GM19099 (cell line): ENCODE data around the gene ABCC8.

ENCODE experiments used
- POLR2A ChIP-seq: IDR thresholded peaks from 3 replicates; pipeline ENCODE4 v1.6.1; 2011; ENCODE audit warnings: low read depth; ENCODE audit not compliant: insufficient read length; ENCODE audit errors: extremely low read depth

Gene ABCC8

DNA sequence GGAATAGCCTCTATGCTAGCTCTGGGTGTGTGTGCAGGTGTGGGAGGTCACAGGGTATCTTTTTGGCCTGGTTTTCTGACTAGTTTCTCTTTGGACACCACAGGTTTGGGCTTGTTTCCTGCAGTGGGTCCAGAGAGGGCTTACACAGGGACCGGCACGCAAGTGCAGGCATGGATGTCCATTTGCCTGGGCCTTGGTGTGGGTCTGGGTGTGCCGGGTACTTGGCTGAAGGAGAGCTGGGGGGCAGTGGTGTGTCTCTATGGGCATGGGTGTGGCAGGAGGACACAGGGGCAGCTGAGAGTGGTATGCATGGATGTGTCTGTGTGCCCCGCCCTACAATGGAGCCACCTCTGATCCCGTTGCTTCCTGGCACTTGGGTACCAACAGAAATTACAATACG, 80.7 kb downstream of the ABCC8 start:
- no peak for TF ChIP-seq POLR2A

DNA sequence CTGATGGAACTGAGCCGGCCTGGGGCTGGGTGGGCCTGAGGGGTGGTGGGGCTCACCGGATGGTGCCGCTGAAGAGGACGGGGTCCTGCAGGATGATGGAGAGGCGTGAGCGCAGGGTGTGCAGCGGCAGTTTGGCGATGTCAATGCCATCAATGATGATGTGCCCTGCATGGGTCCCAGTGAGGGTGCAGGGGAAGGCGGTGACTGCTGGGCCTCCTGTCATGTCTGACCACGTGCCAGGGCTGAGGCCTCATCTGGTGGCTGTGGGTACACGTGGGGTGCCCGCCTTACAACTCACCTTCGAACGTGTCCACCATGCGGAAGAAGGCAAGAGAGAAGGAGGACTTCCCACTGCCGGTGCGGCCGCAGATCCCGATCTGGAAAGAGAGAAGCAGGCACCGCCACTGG, 81.1 kb downstream of the ABCC8 start:
- no peak for TF ChIP-seq POLR2A

DNA sequence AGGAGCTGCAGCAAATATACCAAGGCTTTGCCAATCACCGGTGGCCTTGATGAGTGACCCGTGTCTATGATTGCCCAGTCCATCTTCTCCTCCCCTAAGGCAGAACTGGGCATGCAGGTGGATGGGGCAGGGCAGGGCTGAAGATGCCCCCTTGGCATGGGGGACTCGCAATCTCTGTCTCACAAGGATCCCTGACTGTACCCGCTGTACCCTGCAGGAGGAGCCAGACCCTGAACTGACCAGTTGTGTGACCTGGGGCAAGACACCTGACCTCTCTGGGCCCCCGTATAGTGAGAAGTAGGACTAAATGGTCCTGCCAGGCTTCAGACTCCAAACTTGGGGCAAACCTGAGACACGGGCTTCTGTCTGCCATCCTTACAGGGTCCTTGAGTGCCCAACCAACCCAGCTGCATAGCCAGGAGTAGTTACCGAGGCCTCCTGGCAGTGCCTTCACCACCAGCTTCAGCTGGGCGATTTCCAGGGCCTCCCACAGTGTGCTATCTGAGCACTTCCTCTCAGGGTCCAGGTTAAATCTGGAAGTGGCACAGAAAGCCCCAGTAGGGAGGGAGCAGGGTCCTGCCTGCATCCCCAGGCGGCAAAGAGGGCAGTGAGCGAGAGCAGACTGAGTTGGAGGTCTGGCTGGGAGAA, 81.8 kb downstream of the ABCC8 start:
- no peak for TF ChIP-seq POLR2A

DNA sequence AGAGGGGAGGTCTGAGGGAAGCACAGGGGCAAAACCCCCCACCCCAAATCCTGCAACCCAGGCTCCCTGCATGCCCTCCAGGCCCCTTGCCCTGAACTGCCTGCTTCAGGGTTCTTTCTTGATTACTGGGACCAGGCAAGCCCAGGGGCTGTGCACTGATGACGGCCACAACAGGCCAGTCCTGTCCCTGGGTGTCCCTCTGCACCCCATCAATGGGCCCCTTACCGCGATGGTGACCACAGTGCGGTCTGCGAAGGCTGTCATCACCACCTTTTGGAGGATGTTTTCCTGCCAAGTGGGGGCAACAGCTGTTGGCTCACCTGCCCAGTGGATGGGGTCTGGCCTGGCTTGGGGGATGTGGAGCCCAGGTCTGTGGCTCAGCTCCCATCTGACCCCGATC, 83.2 kb downstream of the ABCC8 start:
- TF ChIP-seq POLR2A: no peak

DNA sequence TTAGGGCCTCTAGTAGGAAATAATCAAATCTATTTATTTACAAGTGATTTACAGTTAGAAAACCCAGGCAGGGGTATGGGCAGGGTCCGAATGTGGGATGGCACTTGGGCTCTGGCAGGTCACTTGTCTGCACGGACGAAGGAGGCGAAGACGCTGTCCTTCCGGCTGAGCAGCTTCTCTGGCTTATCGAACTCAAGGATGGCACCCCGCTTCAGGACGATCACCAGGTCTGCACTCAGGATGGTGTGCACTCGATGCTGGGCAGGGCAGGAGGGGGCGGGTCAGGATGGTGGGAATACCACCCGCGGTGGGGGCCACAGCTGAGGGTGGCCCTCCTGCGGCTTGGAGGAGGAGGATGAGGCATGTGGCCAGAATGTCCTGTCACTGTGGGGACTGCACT, 83.8 kb downstream of the ABCC8 start:
- no peak for TF ChIP-seq POLR2A

DNA sequence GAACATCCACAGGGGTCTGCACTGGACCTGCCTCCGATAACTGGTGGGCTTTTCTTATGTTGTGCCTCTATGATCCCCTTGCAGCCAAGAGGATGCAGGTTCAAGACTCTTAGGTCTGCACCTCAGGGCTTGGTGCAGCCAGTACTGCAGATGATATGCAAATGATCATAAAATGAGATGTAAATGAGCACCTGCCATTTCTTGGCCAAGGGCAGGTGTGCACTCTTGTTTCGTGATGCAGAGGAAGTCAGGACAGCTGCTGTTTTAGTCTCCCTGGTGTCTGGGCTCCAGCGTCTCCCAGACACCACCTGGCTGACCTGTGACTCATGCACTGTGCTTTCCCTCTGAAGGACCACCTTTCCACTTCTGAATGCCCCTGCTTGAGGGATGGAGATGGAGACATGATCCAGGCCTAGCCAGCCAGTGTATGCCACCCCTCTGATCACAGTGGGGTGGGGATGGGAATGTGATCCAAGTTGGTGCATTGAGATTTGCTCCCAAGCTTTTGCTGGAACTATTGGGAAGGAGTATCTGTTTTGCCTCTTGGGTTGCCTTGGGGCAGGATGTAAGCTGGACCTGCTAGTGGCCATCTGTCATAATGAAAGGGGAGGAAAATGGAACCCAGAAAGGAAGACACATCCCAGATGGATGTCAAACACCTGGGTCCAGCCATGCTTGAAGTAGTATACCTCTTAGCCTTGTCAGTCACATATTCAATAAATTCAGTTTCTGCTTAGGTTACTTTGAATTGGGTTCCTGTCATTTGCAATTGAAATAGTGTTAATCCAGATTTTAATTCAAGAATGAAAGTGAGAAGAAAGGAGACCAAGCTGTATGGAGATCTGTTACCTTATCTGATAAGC, 84.9 kb downstream of the ABCC8 start:
- TF ChIP-seq POLR2A: no peak

DNA sequence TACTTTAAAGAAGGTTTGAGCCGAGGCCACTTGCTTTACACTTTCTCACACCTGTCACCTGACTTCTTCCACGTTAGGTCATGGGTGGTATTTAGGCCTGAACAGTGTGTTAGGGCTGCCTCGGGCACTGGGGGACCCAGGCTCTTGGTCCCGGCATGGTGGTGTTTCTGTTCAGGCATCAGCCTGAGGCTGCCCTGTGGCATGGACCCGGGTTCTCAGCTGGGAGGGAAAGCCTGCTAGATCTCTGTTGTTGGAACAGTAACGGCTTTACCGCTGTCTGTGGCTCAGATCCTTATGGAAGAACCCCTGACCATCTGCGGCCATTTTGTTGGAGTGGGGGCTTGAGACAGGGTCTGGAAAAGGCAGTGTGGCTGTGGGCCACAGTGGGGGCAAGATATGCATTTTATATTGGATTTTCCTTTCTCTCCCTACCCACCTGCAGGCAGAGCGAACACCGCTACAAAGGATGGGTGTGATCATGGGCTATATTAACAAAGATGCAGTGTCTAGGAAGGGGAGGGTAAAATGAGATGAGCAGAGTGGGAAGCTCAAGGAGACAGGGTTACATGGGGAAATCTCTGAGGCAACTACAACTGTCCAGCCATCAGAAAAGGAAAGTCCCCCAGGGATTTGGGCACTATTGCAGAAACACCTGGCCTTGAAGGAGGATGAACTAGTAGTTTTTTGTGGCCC, 86.5 kb downstream of the ABCC8 start:
- no peak for TF ChIP-seq POLR2A

DNA sequence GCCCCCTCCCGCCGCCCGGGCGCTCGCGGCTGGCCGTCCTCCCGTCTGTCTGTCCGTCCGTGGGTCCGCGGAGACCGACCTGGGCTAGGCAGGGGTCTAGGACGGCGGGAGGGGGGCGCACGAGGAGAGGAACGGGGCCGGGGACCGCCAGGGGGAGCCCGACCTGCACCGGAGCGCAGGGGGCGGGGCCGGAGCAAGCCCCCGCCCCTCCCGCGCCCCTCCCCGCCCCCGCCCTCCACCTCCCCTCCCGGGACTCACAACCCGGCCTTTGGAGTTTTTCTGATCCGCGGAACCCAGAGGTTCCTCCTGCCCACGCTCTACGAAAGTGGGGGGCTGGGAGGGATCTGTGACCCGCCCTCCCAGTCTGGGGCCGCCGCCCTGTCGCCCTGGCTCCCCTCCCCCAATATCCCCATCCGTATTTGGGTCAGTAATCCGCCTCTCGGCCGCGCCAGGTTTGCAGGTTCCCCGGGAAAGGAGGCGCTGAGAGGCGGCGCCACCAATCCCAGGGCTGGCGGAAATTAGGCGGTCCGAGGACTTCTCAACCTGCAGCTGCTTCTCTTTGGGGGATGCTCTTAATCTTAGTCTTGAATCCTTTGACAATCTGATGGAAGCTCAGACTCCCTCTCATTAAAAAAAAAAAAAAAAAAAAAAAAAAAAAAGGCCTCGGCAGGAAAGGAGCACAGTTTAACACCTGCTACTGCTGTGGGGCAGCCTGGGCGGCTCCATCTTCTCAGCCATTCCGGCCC, 87.3 kb downstream of the ABCC8 start:
- no peak for TF ChIP-seq POLR2A

DNA sequence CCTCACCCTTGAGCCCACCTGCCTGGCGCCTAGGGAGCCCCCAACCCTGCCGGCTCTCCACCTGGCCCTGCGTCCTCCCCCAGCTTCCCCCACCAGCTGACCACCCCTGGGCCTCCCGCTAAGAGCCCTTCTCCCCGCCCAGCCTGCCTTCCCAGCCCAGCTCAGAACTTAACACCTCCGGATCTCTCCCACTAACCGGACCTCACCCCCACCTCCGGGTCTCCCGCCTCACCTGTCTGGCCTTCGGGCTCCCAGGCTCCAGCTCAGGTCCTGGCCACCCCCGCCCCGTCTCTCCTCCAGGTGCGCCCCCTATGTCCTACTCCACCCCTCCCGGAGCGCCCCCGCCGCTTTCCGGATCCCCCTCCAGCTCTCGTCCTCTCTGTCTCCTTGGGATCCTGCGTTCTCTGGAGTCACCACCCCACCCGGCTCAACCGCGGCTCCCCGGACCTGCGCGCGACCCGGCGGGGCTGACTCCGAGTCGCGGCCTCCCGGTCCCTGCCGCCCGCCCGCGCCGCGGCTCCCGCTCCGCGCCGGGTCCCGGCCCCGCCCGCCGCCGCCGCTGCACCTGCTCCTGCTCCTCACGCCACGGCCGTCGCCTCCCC, 87.9 kb downstream of the ABCC8 start, which contains the start of gene KCNJ11:
KCNJ11 (minus strand) TSS at position 51 of the 602 bp plus-strand sequence. CDS start 568 bp downstream, outside the sequence.
- TF ChIP-seq POLR2A: no peak

DNA sequence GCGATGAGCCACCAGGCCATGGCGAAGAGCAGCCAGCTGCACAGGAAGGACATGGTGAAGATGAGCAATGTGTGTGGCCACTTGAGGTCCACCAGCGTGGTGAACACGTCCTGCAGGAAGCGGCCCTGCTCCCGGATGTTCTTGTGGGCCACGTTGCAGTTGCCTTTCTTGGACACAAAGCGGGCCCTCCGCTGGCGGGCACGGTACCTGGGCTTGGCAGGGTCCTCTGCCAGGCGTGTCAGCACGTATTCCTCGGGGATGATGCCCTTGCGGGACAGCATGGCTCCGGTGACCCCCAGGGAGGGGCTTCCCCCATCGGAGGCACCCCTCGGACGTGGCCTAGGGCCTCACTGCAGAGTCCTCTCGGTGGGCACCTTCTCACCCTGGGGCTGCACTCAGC, 88.8 kb downstream of the ABCC8 start:
- TF ChIP-seq POLR2A: no peak

DNA sequence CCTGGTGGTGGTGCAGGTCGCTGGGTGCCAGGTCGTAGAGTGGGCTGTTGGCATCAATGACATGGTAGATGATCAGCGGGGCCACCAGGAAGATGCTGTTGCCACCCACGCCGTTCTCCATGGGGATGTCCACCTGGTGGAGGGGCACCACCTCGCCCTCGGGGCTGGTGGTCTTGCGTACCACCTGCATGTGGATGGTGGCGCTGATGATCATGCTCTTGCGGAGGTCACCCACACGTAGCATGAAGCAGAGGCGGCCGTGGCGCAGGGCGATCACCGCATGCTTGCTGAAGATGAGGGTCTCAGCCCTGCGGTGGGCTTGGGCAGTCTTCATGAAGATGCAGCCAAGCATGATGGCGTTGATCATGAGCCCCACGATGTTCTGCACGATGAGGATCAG, 89.4 kb downstream of the ABCC8 start:
- no peak for TF ChIP-seq POLR2A

DNA sequence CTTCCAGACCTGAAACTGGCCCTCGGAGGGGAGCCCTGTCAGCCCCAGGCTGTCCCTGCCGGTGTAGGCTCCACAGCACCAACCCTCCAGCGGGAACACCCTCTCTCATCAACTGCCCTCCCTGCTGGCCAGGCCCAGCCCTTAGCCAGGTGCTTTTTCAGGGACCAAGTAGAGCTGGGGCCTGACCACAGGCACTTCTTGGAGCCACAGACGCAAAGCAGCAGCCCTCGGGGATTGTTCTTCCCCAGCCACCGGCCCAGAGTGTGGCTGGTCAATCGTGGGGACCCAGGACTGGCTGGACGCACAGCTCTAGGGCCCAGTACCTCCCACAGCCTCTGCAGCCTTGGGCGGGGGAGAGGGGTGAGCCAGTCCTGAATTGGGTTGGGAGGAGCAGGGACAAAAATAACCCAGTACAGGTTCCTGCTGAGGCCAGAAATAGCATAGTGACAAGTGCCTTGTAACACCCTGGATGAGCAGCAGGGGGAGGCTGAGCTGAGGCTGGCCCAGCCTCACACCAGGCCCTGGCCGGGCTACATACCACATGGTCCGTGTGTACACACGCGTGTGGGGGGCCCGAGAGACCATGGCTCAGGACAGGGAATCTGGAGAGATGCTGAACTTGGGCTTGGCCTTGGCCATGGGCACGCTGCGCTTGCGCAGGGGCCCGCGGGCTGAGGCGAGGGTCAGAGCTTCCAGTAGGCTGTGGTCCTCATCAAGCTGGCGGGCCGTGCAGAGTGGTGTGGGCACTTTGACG, 90.1 kb downstream of the ABCC8 start:
- TF ChIP-seq POLR2A: no peak

DNA sequence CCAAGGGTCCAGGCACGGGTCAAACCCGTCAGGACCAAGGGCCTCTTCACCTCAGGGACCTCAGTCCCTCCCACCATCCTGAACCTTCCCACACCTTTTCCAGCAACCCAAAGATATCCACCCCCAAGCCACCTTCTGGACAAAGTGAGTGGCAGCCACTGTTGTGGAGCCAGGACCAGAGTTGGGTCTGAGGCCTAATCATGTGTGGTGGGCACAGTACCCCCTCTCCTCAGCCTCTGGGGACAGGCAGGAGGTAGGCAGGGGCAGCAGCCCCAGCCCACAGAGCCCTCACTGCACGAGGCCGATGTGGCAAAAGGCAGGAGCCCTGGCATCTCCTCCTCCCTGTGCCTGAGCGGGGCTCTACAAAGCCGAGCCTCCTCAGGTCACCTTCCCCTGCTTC, 90.7 kb downstream of the ABCC8 start:
- TF ChIP-seq POLR2A: no peak

DNA sequence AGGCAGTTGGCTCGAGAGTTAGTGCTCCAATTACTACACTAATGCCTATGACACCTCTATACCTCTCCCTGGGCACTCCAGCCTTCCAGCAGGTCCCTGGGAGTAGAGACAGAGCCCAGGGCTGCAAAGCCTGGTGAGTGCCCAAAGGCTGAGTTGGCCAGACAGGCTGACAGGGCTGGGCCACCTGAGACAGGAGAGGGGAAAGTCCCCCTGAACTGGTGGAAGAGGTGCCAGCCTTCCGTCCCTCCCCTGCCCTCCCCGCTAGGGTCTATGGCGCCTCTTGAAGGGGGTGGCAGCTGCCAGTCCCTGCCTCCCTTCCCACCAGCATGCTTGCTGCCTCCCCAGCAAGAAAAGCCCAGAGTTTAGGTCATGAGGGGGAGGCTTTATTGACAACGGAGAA, 91.2 kb downstream of the ABCC8 start:
- TF ChIP-seq POLR2A: no peak
